DMS53 treated with DMSO at 0.1 percent for 48 hours (cell line): Measurements from ENCODE around the gene GALNT7.

Experiments
- DNase-seq: peaks from one replicate; lab custom pipeline; 2025; ENCODE audit not compliant: unreplicated experiment; lab: John Stamatoyannopoulos, UW

Gene GALNT7

GRCh38 chr4:173231916-173232315 lies 63.3 kb downstream of the GALNT7 start:
- DNase-seq = no peak

- no peak for DNase-seq
Measured at GRCh38 chr4:173233857-173234256, 65.2 kb downstream of the GALNT7 start.

GRCh38 chr4:173235050-173235449 lies 66.4 kb downstream of the GALNT7 start:
- no peak for DNase-seq

DNA sequence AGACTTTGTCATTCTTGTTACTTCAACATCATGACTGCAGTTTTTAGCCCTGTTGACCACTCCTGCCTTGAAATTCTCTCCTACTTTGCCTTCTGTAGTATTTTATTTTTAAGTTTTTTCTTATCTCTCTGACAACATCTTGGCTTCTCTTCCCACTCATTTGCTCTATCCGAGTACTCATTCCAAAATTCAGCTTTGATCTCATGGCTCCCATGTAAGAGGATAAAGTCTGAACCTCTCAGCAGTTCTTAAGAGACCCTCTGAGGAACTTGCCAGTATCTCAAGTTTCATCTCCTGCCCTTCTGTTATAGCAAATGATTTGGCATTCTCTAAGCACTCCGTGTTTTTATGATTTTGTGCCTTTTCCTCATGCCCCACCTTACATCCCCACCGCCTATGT lies 67.7 kb downstream of the GALNT7 start:
- no peak for DNase-seq

DNA sequence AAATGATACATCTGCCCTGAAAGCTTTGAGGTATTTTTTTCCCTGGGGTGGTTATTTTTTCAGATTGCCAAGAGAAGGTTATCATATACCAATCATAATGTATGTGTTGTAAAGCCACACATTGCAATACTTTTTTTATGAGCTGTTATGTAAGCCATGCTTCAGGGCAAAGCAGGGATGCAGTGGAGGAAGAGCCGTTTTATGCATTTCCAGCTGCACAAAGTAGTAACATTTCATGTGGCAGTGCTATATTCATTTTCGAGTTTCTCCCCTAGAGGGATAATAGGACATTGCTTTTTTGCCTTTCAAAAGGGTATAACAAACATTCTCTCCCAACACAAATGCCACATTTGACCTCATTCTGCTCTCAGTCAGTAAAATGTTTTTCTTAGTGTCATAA lies 68.5 kb downstream of the GALNT7 start:
- no peak for DNase-seq

DNA sequence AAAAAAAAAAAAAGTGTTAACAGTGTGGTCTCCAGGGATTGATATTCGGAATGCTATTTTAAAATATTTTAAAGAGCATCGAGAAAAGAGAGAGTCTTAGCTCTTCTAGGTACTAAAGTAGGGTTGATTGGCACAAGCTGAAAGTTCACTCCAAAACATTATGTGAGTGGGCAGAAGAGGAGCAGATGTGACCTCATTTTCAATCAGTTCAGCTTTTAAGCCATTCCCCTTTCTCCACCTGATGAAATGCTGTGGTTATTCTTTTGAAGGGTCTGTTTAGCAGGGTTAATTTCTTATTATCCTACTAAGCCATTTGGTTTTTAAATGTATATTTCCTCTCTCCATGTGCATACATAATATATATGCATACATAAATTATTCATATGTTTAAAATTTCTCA lies 69.2 kb downstream of the GALNT7 start:
- DNase-seq = no peak

DNA sequence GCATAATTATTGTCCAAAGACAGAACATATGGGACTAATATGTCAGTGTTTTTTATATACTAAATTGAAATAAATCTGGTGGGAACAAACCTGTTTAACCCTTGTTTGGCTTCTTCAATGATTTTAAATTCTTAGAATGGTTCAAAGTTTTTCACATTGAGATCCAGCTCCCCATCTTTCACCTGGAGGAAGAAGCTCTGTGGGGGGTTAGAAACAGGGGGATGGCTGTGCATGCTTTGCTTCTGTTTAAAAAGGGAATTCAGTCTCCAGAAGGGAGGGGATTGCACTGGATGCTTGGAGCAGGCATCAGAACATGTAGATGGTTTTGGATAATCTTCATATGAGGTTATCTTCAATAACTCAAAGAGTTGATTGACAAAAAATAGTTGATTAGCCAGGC lies 72.1 kb downstream of the GALNT7 start:
- no peak for DNase-seq

GRCh38 chr4:173242466-173243250 lies 74.0 kb downstream of the GALNT7 start:
- DNase-seq = no peak

GRCh38 chr4:173243321-173243720 lies 74.7 kb downstream of the GALNT7 start:
- peak; percentile 52 for DNase-seq

DNA sequence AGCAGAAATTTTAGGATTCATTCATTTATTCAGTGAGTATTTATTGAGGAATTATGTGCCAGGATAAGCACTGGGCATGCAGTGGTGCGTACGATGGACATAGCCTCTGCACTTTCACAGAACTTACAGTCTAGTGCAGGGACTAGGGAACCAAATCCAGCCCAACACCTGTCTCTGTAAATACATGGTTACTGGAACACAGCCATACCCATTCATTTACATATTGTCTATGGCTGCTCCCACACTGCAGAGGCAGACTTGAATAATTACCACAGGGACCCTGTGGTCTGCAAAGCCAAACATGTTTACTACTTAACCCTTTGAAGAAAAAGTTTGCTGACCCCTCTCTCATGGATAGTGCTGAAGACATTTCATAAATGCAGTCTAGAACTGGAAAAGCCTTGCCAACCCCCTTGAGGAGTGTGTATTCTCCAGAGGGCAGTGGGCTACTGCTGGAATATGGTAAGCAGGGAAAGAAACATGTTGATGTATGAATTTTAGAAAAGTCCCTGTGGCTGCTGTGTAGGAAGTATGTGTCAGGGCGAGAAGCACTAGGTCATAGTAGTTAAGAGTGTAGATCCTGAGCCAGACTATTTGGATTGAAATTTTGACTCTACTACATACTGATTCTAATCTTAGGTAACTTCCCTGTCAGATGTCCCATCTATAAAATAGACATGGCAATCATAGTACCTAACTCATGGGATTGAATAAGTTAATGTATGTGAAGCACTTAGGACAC lies 75.5 kb downstream of the GALNT7 start:
- DNase-seq = no peak

- DNase-seq = no peak
Measured at GRCh38 chr4:173245952-173246351, 77.3 kb downstream of the GALNT7 start.

GRCh38 chr4:173246719-173247118 lies 78.1 kb downstream of the GALNT7 start:
- no peak for DNase-seq

DNA sequence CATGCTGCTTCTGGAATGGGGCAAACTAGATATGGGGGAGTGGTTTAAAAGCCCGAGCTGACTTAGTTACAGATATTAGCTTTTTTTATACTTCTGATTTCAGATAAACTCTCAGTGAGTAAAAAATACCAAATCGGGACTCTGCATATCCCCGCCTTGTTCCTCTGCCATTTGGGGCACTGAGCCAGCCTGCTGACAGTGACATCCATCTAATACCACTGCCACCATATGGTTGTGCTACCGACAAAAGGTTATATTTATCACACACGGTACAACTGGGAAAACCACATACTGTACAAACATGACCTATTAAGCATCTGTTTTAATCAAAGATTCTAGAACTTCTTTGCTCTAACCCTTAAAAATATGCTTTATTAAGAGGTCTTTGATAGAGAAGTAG lies 78.7 kb downstream of the GALNT7 start:
- DNase-seq = no peak

- DNase-seq = no peak
Measured at GRCh38 chr4:173248690-173249089, 80.1 kb downstream of the GALNT7 start.

DNA sequence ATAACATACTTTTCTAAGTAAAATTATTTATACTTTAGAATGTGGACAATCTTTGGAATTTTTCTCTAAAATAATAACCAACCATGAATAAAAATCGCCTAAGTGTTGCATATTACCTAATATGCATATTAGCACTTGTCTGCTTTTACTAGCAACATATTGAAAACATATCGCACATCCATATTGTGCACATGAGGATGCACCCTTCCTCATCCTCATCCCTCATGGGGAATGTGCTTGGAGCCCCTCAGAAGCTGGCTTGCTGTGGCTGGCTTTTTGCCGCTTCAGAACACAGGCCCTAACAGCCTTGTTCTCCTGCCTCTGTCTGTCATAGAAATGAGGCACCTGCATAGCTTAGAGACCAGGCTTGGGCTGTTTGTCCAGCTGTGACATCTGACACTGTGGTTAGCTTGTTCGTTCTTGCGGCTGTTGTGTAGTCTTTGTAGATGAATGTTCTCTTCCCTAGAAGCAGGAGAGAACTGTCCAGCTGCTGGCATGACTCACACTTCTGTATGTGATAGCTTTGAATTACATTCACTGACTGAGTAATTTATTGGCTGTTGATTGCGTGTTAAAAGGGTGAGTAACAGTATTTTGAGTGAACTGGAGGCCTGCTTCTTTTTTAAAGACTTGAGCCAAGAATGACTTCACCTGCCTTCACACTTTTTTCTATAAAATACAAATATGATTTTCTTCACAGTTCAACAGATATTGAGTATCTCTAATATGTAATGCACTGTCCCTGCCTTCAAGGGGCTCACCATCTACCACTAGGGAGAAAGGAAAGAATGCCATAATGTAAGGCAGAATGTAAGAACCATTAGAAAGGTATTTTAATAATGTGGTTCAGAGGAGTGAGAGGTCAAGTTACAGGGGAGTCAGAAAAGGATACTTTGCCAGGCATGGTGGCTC lies 83.7 kb downstream of the GALNT7 start:
- peak; percentile 97 for DNase-seq

DNA sequence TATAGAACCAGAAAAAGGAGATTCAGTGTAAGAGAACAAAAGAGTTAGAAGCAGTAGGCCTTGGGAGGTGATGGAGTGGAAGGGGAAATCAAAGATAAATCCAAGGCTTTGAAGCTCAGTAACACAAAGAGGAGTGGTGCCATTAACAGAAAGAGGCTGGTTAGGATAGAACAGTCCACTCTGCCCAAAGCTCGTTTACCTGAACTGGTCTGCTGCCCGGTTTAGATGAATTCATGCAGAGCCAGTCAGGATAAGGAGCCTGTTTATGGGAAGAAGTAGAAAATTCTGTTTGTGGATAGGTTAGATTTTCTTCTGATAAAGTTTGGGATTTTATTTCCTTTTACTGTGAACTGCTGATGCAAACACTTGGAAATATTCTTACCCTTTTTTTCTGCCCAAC lies 85.0 kb downstream of the GALNT7 start:
- DNase-seq = no peak

DNA sequence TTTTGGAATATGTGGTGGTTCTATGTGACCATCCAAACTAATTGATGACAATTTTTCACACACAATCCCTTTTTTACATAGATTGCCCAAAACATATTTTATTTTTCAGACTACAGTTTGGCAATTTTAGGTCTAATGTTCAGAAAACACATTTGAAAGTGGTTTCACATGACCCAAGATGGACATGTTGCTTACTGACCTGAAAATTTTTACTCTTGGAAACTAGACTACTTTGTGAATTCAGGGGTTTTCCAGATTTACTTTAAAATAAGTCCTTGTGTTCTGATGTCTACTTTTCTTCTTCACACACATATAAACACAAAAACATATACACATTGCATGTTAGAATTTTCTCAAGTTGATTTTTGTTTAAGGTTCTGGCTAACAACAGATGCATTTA lies 86.0 kb downstream of the GALNT7 start:
- no peak for DNase-seq

DNA sequence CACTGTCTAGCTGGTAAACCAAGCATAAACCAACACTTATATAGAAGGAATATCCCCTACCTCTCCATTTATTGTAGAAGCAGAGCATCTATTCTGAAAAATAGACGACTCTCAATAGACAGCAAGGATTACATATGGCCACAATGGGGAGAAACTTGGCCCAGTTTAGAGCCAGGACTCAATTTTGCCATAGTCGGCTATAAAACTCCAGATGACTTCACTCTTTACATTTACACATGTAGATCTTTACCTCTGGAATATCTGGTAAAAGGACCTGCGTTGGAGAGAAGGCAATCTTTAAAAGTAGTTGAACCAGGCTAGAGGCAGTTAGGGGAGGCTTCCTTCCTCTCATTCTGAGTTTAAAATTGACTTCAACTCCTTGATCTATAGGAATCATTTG lies 88.2 kb downstream of the GALNT7 start:
- DNase-seq = no peak

DNA sequence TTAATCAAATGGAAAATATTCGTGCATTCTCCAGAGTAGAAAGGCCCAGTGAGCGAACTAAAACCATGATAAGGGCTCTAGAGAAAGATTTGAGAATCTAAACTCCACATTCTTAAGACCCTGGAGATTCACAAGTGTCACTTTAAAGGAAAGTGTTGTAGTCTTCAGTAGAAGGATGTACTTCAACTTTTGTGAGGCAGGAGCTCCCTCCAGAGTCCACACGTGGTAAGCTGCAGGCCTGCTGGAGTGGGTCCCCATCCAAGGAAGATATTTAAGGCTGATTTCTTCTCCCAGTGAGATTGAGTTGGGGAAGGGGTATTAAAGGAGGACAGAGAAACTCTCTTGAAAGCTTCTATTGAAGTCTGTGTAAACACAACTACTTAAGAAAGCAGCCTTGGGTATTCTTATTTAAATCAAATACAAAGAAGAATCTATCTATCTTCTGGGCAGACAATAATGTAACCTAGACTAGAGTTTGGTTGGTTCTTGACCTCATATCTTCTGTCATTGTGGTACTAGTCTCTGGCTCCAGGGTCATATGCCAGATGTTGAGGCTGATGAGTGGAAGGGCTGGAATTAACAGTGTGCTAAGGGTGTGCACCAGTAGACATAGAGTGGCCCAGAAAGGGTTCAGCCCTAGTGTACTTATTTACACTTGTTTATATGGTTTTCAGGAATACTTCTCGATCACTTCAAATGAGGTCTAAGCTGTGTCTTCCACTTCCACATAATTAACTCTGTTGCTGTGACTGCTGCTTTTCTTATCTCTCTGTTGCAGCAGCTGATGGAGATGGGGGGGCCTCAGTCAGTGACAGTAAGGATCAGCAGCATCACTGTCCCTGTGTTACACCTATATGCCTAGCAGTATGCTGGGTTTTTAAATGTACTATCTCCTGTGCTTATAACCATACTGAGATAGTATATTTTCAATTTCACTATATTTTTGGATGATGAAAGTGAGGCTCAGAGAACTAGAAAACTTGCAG lies 89.4 kb downstream of the GALNT7 start:
- DNase-seq = peak; percentile 51

GRCh38 chr4:173258866-173259265 lies 90.3 kb downstream of the GALNT7 start:
- DNase-seq = no peak
